Endometrial microvascular endothelial cells (primary cell): Measurements from ENCODE around the gene LRBA. TPM values are rescaled to one million over a fixed set of nuclear protein-coding genes. Genes with fewer than 3 reads are reported as not detected.
"Not testable (repeated sequence)": the region's sequence is repeated elsewhere in the genome, so short reads cannot be mapped to it uniquely, and the experiment has no call there.

Experiments used
- in situ Hi-C: cut with HindIII; loops from 2 replicates; pipeline ENCODE4 v1.10.0; 2017; ENCODE audit warnings: low sequenced_read_pairs, low pct_unique_long_range_greater_than_20kb; ENCODE audit errors: inconsistent ontology term
- total RNA-seq: library from RNA; depleted of rRNA; stranded (reverse); fragments of >200 nt; gene quantifications from one replicate; pipeline ENCODE4 v1.2.3, GENCODE V29; 2015; ENCODE audit errors: inconsistent ontology term

LRBA gene
- total RNA-seq, 1 donor from 2014 or later = 38.9 TPM

GRCh38 chr4:150952167-150952845 lies 62.8 kb downstream of the LRBA start:
- in situ Hi-C loops = no loop called here

GRCh38 chr4:150950657-150951288 lies 64.3 kb downstream of the LRBA start:
- in situ Hi-C loops = no loop called here

DNA sequence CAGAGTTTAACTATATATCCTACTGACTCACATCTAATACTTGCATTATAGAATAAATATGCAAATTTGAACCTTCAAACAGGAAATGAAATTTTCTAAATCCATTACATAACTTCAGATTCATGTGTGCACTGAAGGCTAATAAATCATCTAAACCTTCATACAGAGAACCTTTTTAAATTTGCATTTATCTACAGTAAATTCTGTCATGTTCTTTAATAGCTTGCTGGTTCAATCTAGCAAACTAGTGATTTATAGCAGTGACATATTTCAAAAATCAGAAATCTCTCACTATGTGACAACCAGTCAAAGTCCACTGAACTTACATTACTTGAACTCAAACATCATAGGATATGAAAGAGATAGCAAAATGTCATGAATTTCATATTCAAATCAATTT lies 65.1 kb downstream of the LRBA start:
- in situ Hi-C loops = no loop called here

DNA sequence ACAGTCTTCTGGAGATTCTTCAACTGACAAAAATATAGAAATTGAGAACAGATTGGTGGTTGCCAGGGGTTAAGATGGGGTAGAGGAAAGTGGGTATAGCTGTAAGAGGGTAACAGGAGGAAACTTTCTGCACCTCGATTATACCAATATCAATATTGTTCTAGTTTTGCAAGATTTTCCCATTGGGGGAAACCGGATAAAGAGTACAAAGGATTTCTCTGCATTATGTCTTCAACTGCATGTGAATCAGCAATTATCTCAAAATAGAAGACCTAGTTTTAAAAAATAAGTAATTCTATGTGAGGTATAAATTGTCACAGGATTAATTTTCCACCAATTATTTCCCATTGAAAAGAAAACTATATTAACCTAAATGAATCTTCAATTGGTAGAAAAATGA lies 65.7 kb downstream of the LRBA start:
- in situ Hi-C loops = no loop called here

DNA sequence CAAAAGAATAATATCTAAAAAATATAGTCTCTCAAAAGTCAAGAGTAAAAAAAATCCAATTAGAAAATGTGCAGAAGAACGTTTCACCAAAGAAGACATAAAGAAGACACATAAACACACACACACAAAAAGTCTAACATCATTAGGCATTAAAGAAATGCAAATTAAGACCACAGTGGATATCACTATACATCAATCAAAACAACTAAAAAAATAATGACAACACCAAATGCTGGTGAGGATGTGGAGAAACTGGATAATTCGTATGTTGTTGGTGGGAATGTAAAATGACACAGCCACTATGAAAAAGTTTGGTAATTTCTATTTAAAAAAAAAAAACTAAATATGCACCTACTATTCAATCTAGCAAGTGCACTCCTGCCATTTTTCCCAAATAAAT lies 66.4 kb downstream of the LRBA start:
- in situ Hi-C loops = no loop called here

DNA sequence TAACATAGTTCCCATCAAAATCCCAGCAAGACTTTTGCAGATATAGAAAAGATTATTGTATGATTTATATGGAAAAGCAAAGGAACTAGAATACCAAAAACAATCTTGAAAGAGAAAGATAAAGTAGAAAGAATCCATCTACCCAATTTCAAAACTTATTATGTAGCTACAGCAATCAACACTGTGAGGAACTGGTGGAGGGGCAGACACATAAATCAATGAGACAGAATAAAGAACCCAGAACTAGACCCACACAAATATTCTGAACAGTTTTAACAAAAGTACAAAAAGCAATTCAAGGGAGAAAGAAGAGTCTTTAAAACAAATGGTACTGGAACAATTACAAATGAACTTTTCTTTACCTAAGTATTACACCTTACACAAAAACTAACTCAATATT lies 67.0 kb downstream of the LRBA start:
- in situ Hi-C loops = no loop called here

DNA sequence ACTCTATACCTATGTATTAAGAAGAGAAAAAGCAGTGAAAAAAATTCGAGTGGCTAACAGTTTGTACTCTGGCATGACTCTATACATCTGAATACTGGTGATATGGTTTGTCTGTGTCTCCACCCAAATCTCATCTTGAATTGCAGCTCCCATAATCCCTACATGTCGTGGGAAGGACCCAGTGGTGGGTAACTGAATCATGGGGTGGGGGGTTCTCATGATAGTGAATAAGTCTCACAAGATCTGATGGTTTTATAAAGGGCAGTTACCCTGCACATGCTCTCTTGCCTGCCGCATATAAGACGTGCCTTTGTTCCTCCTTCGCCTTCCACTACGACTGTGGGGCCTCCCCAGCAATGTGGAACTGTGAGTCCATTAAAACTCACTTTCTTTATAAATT lies 70.4 kb downstream of the LRBA start:
- in situ Hi-C loops = no loop called here

- in situ Hi-C loops = no loop called here
Measured at GRCh38 chr4:150943818-150944217, 71.3 kb downstream of the LRBA start.

DNA sequence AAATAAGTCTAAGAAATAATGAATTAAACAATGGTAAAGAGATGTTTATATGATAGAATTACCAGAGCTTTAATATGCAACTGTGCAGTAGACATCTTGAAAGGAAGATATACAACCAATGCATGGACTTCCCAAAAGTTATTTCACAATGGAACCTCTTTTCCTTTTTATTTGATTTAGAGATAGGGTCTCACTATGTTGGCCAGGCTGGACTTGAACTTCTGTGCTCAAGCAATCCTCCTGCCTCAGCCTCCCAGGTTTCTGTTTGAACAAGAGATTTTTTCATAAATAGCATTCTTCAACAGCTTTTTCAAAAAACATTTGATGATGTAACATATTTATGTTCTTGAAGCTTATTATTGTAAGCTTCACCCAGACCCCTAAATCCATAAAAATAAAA lies 72.0 kb downstream of the LRBA start:
- in situ Hi-C loops = no loop called here

DNA sequence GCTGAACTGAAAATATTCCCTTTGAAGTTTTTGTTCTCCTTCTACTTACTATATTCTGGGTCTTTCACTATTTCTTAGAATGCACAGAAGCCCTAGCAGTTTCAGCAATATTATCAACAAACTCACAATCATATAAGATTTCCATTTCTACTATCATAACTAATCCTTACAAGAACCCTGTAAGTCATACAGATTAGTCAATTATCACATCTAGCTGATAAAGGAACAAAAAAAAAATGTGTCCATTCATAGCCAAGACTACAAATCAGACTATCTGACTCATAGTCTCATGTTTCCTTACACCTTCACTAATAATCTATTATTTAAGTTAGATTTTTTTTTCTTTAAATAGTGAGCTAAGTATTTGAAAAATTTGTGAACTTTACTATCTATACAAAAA lies 72.5 kb downstream of the LRBA start:
- in situ Hi-C loops = no loop called here

DNA sequence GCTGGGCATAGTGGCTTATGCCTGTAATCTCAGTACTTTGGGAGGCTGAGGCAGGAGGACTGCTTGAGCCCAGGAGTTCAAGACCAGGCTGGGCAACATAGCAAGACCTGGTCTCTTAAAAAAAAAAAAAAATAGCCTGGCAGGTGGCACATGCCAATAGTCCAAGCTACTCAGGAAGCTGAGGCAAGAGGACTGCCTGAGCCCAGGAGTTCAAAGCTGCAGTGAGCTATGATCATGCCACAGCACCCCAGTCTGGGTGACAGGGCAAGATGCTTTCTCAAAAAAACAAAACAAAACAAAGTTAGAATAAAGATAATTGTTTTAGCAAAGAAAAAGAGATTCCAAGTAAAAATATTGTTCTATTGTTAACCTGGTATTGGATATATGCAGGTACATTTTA lies 75.0 kb downstream of the LRBA start:
- in situ Hi-C loops = no loop called here

- in situ Hi-C loops = no loop called here
Measured at GRCh38 chr4:150939530-150939929, 75.6 kb downstream of the LRBA start.

GRCh38 chr4:150938873-150939499 lies 76.1 kb downstream of the LRBA start:
- in situ Hi-C loops = no loop called here

DNA sequence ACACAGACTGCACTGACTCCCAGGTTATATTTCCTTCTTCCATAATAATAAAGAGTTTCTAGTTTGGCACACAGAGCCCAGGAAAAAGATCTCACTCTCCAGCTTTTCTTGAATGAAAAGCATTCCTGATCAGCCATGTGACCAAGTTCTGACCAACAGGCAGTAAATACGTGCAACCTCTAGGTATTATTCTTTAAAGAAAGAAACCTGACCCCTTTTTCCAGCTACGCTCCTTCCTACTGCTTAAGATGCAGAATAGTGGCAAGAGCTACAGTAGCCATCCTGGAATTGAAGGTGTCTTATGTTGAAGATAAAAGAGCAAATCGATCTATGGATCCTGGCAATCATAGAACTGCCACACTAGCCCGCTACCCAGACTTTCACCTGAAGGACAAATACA lies 76.7 kb downstream of the LRBA start:
- in situ Hi-C loops = no loop called here

DNA sequence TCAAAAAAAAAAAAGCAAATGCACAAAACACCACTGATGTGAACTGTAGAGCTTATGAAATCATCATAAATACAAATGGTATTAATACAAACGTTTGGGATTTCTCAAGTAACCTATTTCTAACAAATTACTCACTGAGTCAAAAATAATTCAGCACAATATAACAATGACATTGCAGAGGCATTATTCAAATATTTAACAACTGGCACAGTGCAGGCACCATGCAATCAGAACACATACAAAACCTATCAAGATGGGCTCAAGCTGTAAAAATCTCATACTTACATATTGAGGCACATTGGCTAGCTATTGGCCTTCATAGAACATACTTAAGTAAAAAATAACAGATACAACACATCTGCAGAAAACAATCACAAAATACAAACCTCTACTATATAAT lies 81.1 kb downstream of the LRBA start:
- in situ Hi-C loops = no loop called here

DNA sequence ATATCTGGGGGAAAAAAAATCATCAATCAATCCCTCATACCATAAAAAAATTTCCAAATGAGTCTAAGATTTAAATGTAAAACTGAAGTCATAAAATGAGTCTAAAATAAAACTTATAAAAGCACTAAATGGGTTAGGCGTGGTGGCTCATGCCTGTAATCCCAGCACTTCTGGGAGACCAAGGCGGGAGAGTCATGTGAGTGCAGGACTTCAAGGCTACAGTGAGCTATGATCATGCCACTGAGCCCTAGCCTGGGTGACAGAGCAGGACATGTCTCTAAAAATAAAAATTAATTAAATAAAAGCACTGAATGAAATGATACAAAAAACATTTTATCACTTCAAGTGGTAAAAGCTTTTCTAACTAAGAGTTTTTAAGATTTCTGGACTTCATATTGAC lies 83.3 kb downstream of the LRBA start:
- in situ Hi-C loops = no loop called here

- in situ Hi-C loops = no loop called here
Measured at GRCh38 chr4:150931005-150931404, 84.1 kb downstream of the LRBA start.

DNA sequence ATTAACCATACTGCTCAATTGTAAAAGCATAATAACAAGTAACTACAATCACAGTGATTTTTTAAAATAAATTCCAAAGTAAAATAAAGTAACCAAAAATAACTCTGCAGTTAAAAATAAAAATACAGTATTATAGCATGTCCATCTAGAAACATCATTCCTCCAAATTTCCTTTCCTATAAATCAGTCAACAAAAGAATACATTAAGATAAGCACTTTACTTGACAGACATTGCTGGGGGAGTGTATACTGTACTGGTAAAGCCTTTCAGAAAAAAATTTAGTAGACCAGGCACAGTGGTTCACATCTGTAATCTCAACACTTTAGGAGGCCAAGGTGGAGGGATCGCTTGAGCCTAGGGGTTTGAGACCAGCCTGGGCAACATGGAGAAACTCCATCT lies 91.1 kb downstream of the LRBA start:
- in situ Hi-C loops = no loop called here

DNA sequence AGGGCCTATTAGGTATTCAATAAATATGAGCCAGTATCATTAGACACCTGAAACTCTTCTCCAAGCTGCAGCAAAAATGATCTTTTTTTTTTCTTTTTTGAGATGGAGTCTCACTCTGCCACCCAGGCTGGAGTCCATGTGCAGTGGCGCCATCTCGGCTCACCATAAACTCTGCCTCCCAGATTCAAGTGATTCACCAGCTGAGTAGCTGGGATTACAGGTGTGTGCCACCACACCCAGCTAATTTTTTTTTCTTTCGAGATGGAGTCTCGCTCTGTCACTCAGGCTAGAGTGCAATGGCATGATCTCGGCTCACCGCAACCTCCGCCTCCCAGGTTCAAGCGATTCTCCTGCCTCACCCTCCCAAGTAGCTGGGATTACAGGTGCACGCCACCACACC lies 93.6 kb downstream of the LRBA start:
- in situ Hi-C loops = not testable (repeated sequence)

DNA sequence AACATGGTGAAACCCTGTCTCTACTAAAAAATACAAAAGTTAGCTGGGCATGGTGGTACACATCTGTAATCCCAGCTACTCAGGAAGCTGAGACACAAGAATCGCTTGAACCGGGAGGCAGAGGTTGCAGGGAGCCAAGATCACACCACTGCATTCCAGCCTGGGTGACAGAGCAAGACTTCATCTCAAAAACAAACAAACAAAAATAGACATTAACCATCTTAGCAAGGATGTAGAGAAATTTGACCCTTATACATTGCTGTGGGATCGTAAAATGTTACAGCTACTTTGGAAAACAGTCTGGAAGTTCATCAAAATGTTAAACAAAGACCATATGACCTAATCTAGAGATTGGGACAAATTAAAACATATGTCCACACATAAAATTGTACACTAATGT lies 96.5 kb downstream of the LRBA start:
- in situ Hi-C loops = not testable (repeated sequence)
